Measurements from ENCODE around the gene SAC3D1.
"Not testable (repeated sequence)": the region's sequence is repeated elsewhere in the genome, so short reads cannot be mapped to it uniquely, and the experiment has no call there.

Gene SAC3D1

GRCh38 chr11:64999478-64999877 is 41.5 kb upstream of the SAC3D1 start:
- Histone ChIP-seq H3K9me2 (replicated peaks; ENCODE audit: insufficient read depth, low read length) (no peaks in the 10 kb centered on the region), H3K4me2 (ENCODE audit: low read depth, low read length, poor library complexity, severe bottlenecking) (no peak overlapping the region), H3F3A (ENCODE audit: insufficient read depth) (no peaks in the 10 kb centered on the region), H3K27ac (ENCODE audit: low read depth, low read length) (no peak overlapping the region), H3K9me3 (ENCODE audit: insufficient read depth, low read length) (no peaks in the 10 kb centered on the region), H3K27me3 (ENCODE audit: low read length) (no peaks in the 10 kb centered on the region), H4K20me1 (ENCODE audit: low read depth, low read length) (no peaks in the 10 kb centered on the region), H3K36me3 (ENCODE audit: low read length) (no peaks in the 10 kb centered on the region), H3K9ac (ENCODE audit: low read length) (no peak overlapping the region), H3K79me2 (ENCODE audit: insufficient read depth, low read length) (no peaks in the 10 kb centered on the region), H3K4me3 (ENCODE audit: insufficient read depth, low read length, poor library complexity, severe bottlenecking) (no peak overlapping the region), H2AFZ (ENCODE audit: low read depth, low read length, severe bottlenecking) (no peak overlapping the region)
- TF ChIP-seq CTCF (IDR thresholded peaks at IDR 0.05; ENCODE audit: insufficient read depth, low read length, poor library complexity, severe bottlenecking) (no peak), EZH2phosphoT487 (conservative IDR thresholded peaks at IDR 0.05; ENCODE audit: low read length) (no peak)

- no peak overlapping the region for H3K27ac ChIP-seq (ENCODE audit: low read depth, low read length)
- H3K4me2 ChIP-seq (ENCODE audit: low read depth, low read length, poor library complexity, severe bottlenecking): no peak overlapping the region
These were observed 38.3 kb upstream of the SAC3D1 start for GRCh38 chr11:65002706-65003105.

GRCh38 chr11:65003282-65003681 is 37.7 kb upstream of the SAC3D1 start:
- H3K4me3 ChIP-seq (ENCODE audit: insufficient read depth, low read length, poor library complexity, severe bottlenecking): no peak overlapping the region
- no peaks in the 10 kb centered on the region for H3K36me3 ChIP-seq (ENCODE audit: low read length)
- no peaks in the 10 kb centered on the region for H3K9me3 ChIP-seq (ENCODE audit: insufficient read depth, low read length)
- H2AFZ ChIP-seq (ENCODE audit: low read depth, low read length, severe bottlenecking): no peak overlapping the region
- no peaks in the 10 kb centered on the region for H3K79me2 ChIP-seq (ENCODE audit: insufficient read depth, low read length)
- no peaks in the 10 kb centered on the region for H3K27me3 ChIP-seq (ENCODE audit: low read length)
- H3F3A ChIP-seq (ENCODE audit: insufficient read depth): no peaks in the 10 kb centered on the region
- H3K9ac ChIP-seq (ENCODE audit: low read length): no peak overlapping the region
- no peak overlapping the region for H3K27ac ChIP-seq (ENCODE audit: low read depth, low read length)
- H4K20me1 ChIP-seq (ENCODE audit: low read depth, low read length): no peaks in the 10 kb centered on the region
- no peak overlapping the region for H3K4me2 ChIP-seq (ENCODE audit: low read depth, low read length, poor library complexity, severe bottlenecking)
- no peaks in the 10 kb centered on the region for H3K9me2 ChIP-seq (replicated peaks; ENCODE audit: insufficient read depth, low read length)
- TF ChIP-seq CTCF (IDR thresholded peaks at IDR 0.05; ENCODE audit: insufficient read depth, low read length, poor library complexity, severe bottlenecking) (no peak), EZH2phosphoT487 (conservative IDR thresholded peaks at IDR 0.05; ENCODE audit: low read length) (no peak)

More at GRCh38 chr11:65002706-65003105, 38.3 kb upstream of the SAC3D1 start:
- H3K9me2 ChIP-seq (replicated peaks; ENCODE audit: insufficient read depth, low read length): no peaks in the 10 kb centered on the region
- no peaks in the 10 kb centered on the region for H3K27me3 ChIP-seq (ENCODE audit: low read length)
- no peaks in the 10 kb centered on the region for H3K36me3 ChIP-seq (ENCODE audit: low read length)
- no peak for TF ChIP-seq EZH2phosphoT487 (conservative IDR thresholded peaks at IDR 0.05; ENCODE audit: low read length)
- no peak for TF ChIP-seq CTCF (IDR thresholded peaks at IDR 0.05; ENCODE audit: insufficient read depth, low read length, poor library complexity, severe bottlenecking)
- H2AFZ ChIP-seq (ENCODE audit: low read depth, low read length, severe bottlenecking): no peak overlapping the region
- no peak overlapping the region for H3K4me3 ChIP-seq (ENCODE audit: insufficient read depth, low read length, poor library complexity, severe bottlenecking)
- H4K20me1 ChIP-seq (ENCODE audit: low read depth, low read length): no peaks in the 10 kb centered on the region
- H3K79me2 ChIP-seq (ENCODE audit: insufficient read depth, low read length): no peaks in the 10 kb centered on the region
- no peaks in the 10 kb centered on the region for H3F3A ChIP-seq (ENCODE audit: insufficient read depth)
- H3K9me3 ChIP-seq (ENCODE audit: insufficient read depth, low read length): no peaks in the 10 kb centered on the region
- H3K9ac ChIP-seq (ENCODE audit: low read length): no peak overlapping the region

GRCh38 chr11:65003968-65004367 is 37.0 kb upstream of the SAC3D1 start:
- H3K9me3 ChIP-seq (ENCODE audit: insufficient read depth, low read length); H3K9ac ChIP-seq (ENCODE audit: low read length); H3K27ac ChIP-seq (ENCODE audit: low read depth, low read length); H3K36me3 ChIP-seq (ENCODE audit: low read length); H3K79me2 ChIP-seq (ENCODE audit: insufficient read depth, low read length); H4K20me1 ChIP-seq (ENCODE audit: low read depth, low read length); H3K4me2 ChIP-seq (ENCODE audit: low read depth, low read length, poor library complexity, severe bottlenecking); H3F3A ChIP-seq (ENCODE audit: insufficient read depth); H3K4me3 ChIP-seq (ENCODE audit: insufficient read depth, low read length, poor library complexity, severe bottlenecking); H3K9me2 ChIP-seq (replicated peaks; ENCODE audit: insufficient read depth, low read length); H3K27me3 ChIP-seq (ENCODE audit: low read length); H2AFZ ChIP-seq (ENCODE audit: low read depth, low read length, severe bottlenecking): not testable (repeated sequence)
